WTC11 (cell line): ENCODE results near the gene DLG5. TPM values are rescaled to one million over a fixed set of nuclear protein-coding genes. Genes with fewer than 3 reads are reported as not detected.

Experiments used
- ATF2 ChIP-seq: sonication (generic); formaldehyde crosslinking; IDR thresholded peaks from 2 replicates; pipeline ENCODE4 v1.8.1; 2022; ENCODE audit warnings: low read depth, missing genetic modification reagents, borderline replicate concordance
- ATF6 ChIP-seq: sonication (generic); formaldehyde crosslinking; IDR thresholded peaks from 2 replicates; pipeline ENCODE4 v1.8.1; 2023; ENCODE audit warnings: mild to moderate bottlenecking, missing genetic modification reagents
- CTCF ChIP-seq: fragments of 200-600 bp; IDR thresholded peaks from 2 replicates; pipeline ENCODE4 v1.8.0; 2022; ENCODE audit warnings: antibody characterized with exemption
- FOXJ3 ChIP-seq: sonication (generic); formaldehyde crosslinking; IDR thresholded peaks from 2 replicates; pipeline ENCODE4 v1.9.0; 2021; ENCODE audit warnings: missing genetic modification reagents, mild to moderate bottlenecking, borderline replicate concordance
- FOXK1 ChIP-seq: sonication (generic); formaldehyde crosslinking; IDR thresholded peaks from 2 replicates; pipeline ENCODE4 v1.8.0; 2022; ENCODE audit warnings: mild to moderate bottlenecking, moderate library complexity, missing genetic modification reagents
- GABPB1 ChIP-seq: sonication (generic); formaldehyde crosslinking; IDR thresholded peaks from 2 replicates; pipeline ENCODE4 v1.8.1; 2023; ENCODE audit warnings: mild to moderate bottlenecking, missing genetic modification reagents
- HMGXB4 ChIP-seq: sonication (generic); formaldehyde crosslinking; IDR thresholded peaks from 2 replicates; pipeline ENCODE4 v1.8.1; 2023; ENCODE audit warnings: mild to moderate bottlenecking, moderate library complexity, missing genetic modification reagents
- KAT7 ChIP-seq: sonication (generic); formaldehyde crosslinking; IDR thresholded peaks from 2 replicates; pipeline ENCODE4 v1.8.1; 2023; ENCODE audit warnings: missing genetic modification reagents, mild to moderate bottlenecking, borderline replicate concordance
- NR3C1 ChIP-seq: sonication (generic); formaldehyde crosslinking; conservative IDR thresholded peaks from 2 replicates; pipeline ENCODE4 v1.8.1; 2023; ENCODE audit warnings: low read depth, mild to moderate bottlenecking, missing genetic modification reagents
- PRDM15 ChIP-seq: sonication (generic); formaldehyde crosslinking; IDR thresholded peaks from 2 replicates; pipeline ENCODE4 v1.8.0; 2022; ENCODE audit warnings: missing genetic modification reagents
- SMAD4 ChIP-seq: sonication (generic); formaldehyde crosslinking; IDR thresholded peaks from 2 replicates; pipeline ENCODE4 v1.8.0; 2022; ENCODE audit warnings: mild to moderate bottlenecking, missing genetic modification reagents
- TEAD1 ChIP-seq: sonication (generic); formaldehyde crosslinking; IDR thresholded peaks from 2 replicates; pipeline ENCODE4 v1.8.0; 2022; ENCODE audit warnings: mild to moderate bottlenecking, missing genetic modification reagents
- ZBTB43 ChIP-seq: sonication (generic); formaldehyde crosslinking; IDR thresholded peaks from 2 replicates; pipeline ENCODE4 v1.8.1; 2023; ENCODE audit warnings: mild to moderate bottlenecking, missing genetic modification reagents
- ZNF219 ChIP-seq: sonication (generic); formaldehyde crosslinking; IDR thresholded peaks from 2 replicates; pipeline ENCODE4 v1.8.0; 2023; ENCODE audit warnings: missing genetic modification reagents, mild to moderate bottlenecking, borderline replicate concordance
- ZNF281 ChIP-seq: sonication (generic); formaldehyde crosslinking; IDR thresholded peaks from 2 replicates; pipeline ENCODE4 v1.8.0; 2023; ENCODE audit warnings: mild to moderate bottlenecking, missing genetic modification reagents
- ZNF532 ChIP-seq: fragments of 250-450 bp; sonication (Bioruptor Pico); IDR thresholded peaks from 2 replicates; pipeline ENCODE4 v1.9.0; 2021; ENCODE audit warnings: mild to moderate bottlenecking, borderline replicate concordance
- ZNF671 ChIP-seq: fragments of 250-450 bp; sonication (Bioruptor Pico); IDR thresholded peaks from 2 replicates; pipeline ENCODE4 v1.8.0; 2021; ENCODE audit warnings: mild to moderate bottlenecking
- total RNA-seq: library from RNA; stranded (reverse); gene quantifications from 3 replicates; pipeline ENCODE4 v1.2.3, GENCODE V29; 2021

DLG5 gene
- total RNA-seq, 1 experiment from 2014 or later = 65.5 TPM

- TF ChIP-seq ZNF532 (CRISPR knock-in tag) (no peak), ZBTB43 (CRISPR knock-in tag) (no peak), FOXK1 (CRISPR knock-in tag) (peak; percentile 17; the same call in 1 of the 2 replicates), ATF2 (CRISPR knock-in tag) (no peak), TEAD1 (CRISPR knock-in tag) (peak; percentile 81), KAT7 (CRISPR knock-in tag) (no peak), FOXJ3 (no peak), ZNF671 (CRISPR knock-in tag) (no peak), HMGXB4 (CRISPR knock-in tag) (no peak), GABPB1 (CRISPR knock-in tag) (no peak), ZNF219 (CRISPR knock-in tag) (peak; percentile 48; the same call in 1 of the 2 replicates), ATF6 (CRISPR knock-in tag) (no peak), CTCF (no peak), SMAD4 (CRISPR knock-in tag) (peak; percentile 84), PRDM15 (CRISPR knock-in tag) (no peak), NR3C1 (CRISPR knock-in tag) (no peak), ZNF281 (CRISPR knock-in tag) (0 out of 2 replicates have a peak, but pooled peaks have one; percentile 54)
These were observed 48.9 kb downstream of the DLG5 start (continued) for GRCh38 chr10:77877441-77878344.
